ENCODE measurements around the gene SLC8A1.

SLC8A1 gene

GRCh38 chr2:40226637-40227036 lies 225.3 kb downstream of the SLC8A1 start:
- H3K4me2 ChIP-seq (ENCODE audit: low read depth, low read length, poor library complexity, severe bottlenecking) = no peak overlapping the region
- H3K9me3 ChIP-seq (ENCODE audit: insufficient read depth, low read depth, low read length) = no peaks in the 10 kb centered on the region
- TF ChIP-seq, protein P1, sequence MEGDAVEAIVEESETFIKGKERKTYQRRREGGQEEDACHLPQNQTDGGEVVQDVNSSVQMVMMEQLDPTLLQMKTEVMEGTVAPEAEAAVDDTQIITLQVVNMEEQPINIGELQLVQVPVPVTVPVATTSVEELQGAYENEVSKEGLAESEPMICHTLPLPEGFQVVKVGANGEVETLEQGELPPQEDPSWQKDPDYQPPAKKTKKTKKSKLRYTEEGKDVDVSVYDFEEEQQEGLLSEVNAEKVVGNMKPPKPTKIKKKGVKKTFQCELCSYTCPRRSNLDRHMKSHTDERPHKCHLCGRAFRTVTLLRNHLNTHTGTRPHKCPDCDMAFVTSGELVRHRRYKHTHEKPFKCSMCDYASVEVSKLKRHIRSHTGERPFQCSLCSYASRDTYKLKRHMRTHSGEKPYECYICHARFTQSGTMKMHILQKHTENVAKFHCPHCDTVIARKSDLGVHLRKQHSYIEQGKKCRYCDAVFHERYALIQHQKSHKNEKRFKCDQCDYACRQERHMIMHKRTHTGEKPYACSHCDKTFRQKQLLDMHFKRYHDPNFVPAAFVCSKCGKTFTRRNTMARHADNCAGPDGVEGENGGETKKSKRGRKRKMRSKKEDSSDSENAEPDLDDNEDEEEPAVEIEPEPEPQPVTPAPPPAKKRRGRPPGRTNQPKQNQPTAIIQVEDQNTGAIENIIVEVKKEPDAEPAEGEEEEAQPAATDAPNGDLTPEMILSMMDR (conservative IDR thresholded peaks at IDR 0.05; ENCODE audit: low read length) = no peak
- no peak for TF ChIP-seq EZH2phosphoT487 (IDR thresholded peaks at IDR 0.05; ENCODE audit: borderline replicate concordance)
- H3K4me1 ChIP-seq (ENCODE audit: insufficient read depth, low read length, poor library complexity, severe bottlenecking) = no peaks in the 10 kb centered on the region
- H4K20me1 ChIP-seq (ENCODE audit: insufficient read depth, low read length, poor library complexity, severe bottlenecking) = no peaks in the 10 kb centered on the region
- no peaks in the 10 kb centered on the region for H3K79me2 ChIP-seq (ENCODE audit: insufficient read depth, low read length)
- H3K36me3 ChIP-seq (ENCODE audit: insufficient read depth, low read length) = no peaks in the 10 kb centered on the region
- no peak overlapping the region for H3K4me3 ChIP-seq (ENCODE audit: low read length, poor library complexity, severe bottlenecking)
- H2AFZ ChIP-seq (ENCODE audit: low read length) = no peak overlapping the region
- no peaks in the 10 kb centered on the region for H3K9me2 ChIP-seq (replicated peaks; ENCODE audit: low read depth, low read length)
- no peak overlapping the region for H3K9ac ChIP-seq (ENCODE audit: low read depth, low read length, poor library complexity, severe bottlenecking)
- H3K27me3 ChIP-seq (ENCODE audit: insufficient read depth, low read length, poor library complexity, severe bottlenecking) = no peaks in the 10 kb centered on the region
- no peaks in the 10 kb centered on the region for H3F3A ChIP-seq (ENCODE audit: low read depth)

GRCh38 chr2:40225670-40226210 lies 226.2 kb downstream of the SLC8A1 start:
- Histone ChIP-seq H3K9me3 (ENCODE audit: insufficient read depth, low read depth, low read length) (no peaks in the 10 kb centered on the region), H3K4me1 (ENCODE audit: insufficient read depth, low read length, poor library complexity, severe bottlenecking) (no peaks in the 10 kb centered on the region)

GRCh38 chr2:40224318-40224717 lies 227.6 kb downstream of the SLC8A1 start:
- Histone ChIP-seq H3K9me3 (ENCODE audit: insufficient read depth, low read depth, low read length) (no peaks in the 10 kb centered on the region), H4K20me1 (ENCODE audit: insufficient read depth, low read length, poor library complexity, severe bottlenecking) (no peaks in the 10 kb centered on the region), H3F3A (ENCODE audit: low read depth) (no peaks in the 10 kb centered on the region), H3K79me2 (ENCODE audit: insufficient read depth, low read length) (no peaks in the 10 kb centered on the region), H3K36me3 (ENCODE audit: insufficient read depth, low read length) (no peaks in the 10 kb centered on the region), H2AFZ (ENCODE audit: low read length) (no peak overlapping the region), H3K27me3 (ENCODE audit: insufficient read depth, low read length, poor library complexity, severe bottlenecking) (no peaks in the 10 kb centered on the region), H3K4me2 (ENCODE audit: low read depth, low read length, poor library complexity, severe bottlenecking) (no peak overlapping the region), H3K9ac (ENCODE audit: low read depth, low read length, poor library complexity, severe bottlenecking) (no peak overlapping the region), H3K4me3 (ENCODE audit: low read length, poor library complexity, severe bottlenecking) (no peak overlapping the region), H3K9me2 (replicated peaks; ENCODE audit: low read depth, low read length) (no peaks in the 10 kb centered on the region), H3K4me1 (ENCODE audit: insufficient read depth, low read length, poor library complexity, severe bottlenecking) (no peaks in the 10 kb centered on the region)
- TF ChIP-seq, protein P1 (conservative IDR thresholded peaks at IDR 0.05; ENCODE audit: low read length) = no peak
- TF ChIP-seq EZH2phosphoT487 (IDR thresholded peaks at IDR 0.05; ENCODE audit: borderline replicate concordance) = no peak

More at GRCh38 chr2:40225670-40226210, 226.2 kb downstream of the SLC8A1 start:
- no peaks in the 10 kb centered on the region for H4K20me1 ChIP-seq (ENCODE audit: insufficient read depth, low read length, poor library complexity, severe bottlenecking)
- no peaks in the 10 kb centered on the region for H3K9me2 ChIP-seq (replicated peaks; ENCODE audit: low read depth, low read length)
- H3K9ac ChIP-seq (ENCODE audit: low read depth, low read length, poor library complexity, severe bottlenecking) = no peak overlapping the region
- no peaks in the 10 kb centered on the region for H3K79me2 ChIP-seq (ENCODE audit: insufficient read depth, low read length)
- no peak overlapping the region for H3K4me3 ChIP-seq (ENCODE audit: low read length, poor library complexity, severe bottlenecking)
- no peak for TF ChIP-seq EZH2phosphoT487 (IDR thresholded peaks at IDR 0.05; ENCODE audit: borderline replicate concordance)
- TF ChIP-seq, protein P1 (conservative IDR thresholded peaks at IDR 0.05; ENCODE audit: low read length) = no peak
- no peak overlapping the region for H3K4me2 ChIP-seq (ENCODE audit: low read depth, low read length, poor library complexity, severe bottlenecking)
- H2AFZ ChIP-seq (ENCODE audit: low read length) = no peak overlapping the region
- no peaks in the 10 kb centered on the region for H3F3A ChIP-seq (ENCODE audit: low read depth)
- H3K36me3 ChIP-seq (ENCODE audit: insufficient read depth, low read length) = no peaks in the 10 kb centered on the region
- no peaks in the 10 kb centered on the region for H3K27me3 ChIP-seq (ENCODE audit: insufficient read depth, low read length, poor library complexity, severe bottlenecking)
